GM13977 (cell line): ENCODE data around the gene SUSD1.

Source experiments
- DNase-seq: peaks from one replicate; pipeline ENCODE4 v3.0.0; 2012; ENCODE audit warnings: low spot score
- CTCF ChIP-seq: IDR thresholded peaks from 2 replicates; pipeline ENCODE4 v1.5.1; 2012; ENCODE audit warnings: mild to moderate bottlenecking, control low read depth; ENCODE audit not compliant: insufficient read depth; ENCODE audit errors: extremely low read depth, missing control alignments
- in situ Hi-C: fragments of 300-500 bp; cut with MboI; formaldehyde crosslinking; loops from one replicate; pipeline ENCODE4 v1.12.0; 2022; ENCODE audit warnings: low sequenced_read_pairs, low pct_unique_long_range_greater_than_20kb, mixed read lengths, inconsistent platforms; ENCODE audit not compliant: unreplicated experiment

SUSD1 gene

GRCh38 chr9:112002131-112002846 is 172.8 kb downstream of the SUSD1 start:
- TF ChIP-seq CTCF = no peak
- no peak for DNase-seq
- in situ Hi-C loops = no loop called here

DNA sequence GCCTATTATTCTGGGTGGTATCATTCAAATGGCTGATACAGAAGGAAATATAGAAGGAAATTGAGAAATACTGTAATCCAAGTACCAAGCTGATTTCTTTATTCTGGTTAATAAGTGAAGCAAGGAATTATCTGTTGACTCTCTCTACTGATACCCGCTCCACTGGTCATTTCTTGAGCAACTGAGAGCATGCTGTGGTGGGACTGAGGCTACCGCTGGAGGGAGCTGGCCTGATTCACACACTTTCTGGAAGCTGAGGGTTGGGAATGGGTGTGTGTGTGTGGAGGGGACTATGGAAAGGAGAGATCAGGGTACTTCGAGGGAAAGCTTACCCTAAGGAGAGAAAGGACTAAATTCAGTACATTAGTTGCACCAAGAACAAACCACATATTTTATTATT is 174.4 kb downstream of the SUSD1 start:
- no peak for TF ChIP-seq CTCF
- in situ Hi-C loops = no loop called here
- DNase-seq = no peak

- no peak for DNase-seq
- in situ Hi-C loops = no loop called here
- no peak for TF ChIP-seq CTCF
Observed at GRCh38 chr9:111999319-111999718, 175.8 kb downstream of the SUSD1 start.

DNA sequence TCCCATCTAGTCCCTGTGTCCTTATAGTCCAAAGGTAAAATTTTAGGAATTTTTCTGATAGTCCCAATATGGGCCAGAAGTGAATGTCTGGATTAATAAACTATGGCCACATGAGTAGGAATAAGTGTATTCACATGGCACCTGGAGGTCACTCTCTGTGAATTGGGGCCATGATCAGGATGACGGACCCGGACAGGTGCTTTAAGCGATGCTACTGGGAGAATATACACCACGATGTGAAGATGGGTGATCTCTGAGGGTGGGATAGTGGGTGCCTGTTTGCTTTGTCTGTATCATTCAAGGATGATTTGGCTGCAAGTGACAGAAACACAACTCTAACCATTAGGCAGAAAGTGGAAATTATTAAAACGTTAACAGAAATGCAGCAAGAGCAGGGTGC is 177.3 kb downstream of the SUSD1 start:
- in situ Hi-C loops = no loop called here
- no peak for DNase-seq
- no peak for TF ChIP-seq CTCF

DNA sequence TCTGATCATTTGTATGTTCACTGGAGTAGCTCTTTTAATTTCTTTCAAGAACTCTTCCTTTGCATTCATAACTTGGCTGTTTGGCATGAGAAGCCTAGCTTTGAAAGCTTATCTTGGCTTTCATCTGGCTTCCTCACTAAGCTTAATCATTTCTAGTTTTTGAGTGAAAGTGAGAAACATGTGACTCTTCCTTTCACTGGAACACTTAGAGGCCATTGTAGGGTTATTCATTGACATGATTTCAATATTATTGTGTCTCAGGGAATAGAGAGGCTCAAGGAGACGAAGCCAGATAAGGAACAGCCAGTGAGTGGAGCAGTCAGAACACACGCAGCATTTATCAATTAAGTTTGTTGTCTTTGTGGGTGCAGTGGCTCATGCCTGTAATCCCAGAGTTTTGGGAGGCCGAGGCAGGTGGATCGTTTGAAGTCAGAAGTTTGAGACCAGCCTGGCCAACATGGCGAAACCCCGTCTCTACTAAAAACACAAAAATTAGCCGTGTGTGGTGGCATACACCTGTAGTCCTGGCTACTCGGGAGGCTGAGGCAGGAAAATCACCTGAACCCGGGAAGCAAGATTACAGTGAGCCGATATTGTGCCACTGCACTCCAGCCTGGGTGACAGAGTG is 180.2 kb downstream of the SUSD1 start:
- in situ Hi-C loops = no loop called here
- TF ChIP-seq CTCF = no peak
- DNase-seq = no peak

GRCh38 chr9:111993319-111993718 is 181.8 kb downstream of the SUSD1 start:
- no peak for DNase-seq
- no peak for TF ChIP-seq CTCF
- in situ Hi-C loops = no loop called here
